Fibroblast of skin of scalp (primary cell): Measurements from ENCODE around the gene OR5AC2. TPM values are rescaled to one million over a fixed set of nuclear protein-coding genes. Genes with fewer than 3 reads are reported as not detected.
A peak's percentile ranks its signal among the peaks of the same experiment; 100 is the strongest.

Experiments
- DNase-seq: peaks from one replicate; pipeline ENCODE4 v3.0.0-alpha.2; 2013
- polyA plus RNA-seq, 2 experiments: library from polyadenylated mRNA; unstranded; fragments of 120-200 nt; gene quantifications; one replicate each; pipeline ENCODE4 v1.2.1, GENCODE V29; 2013; ENCODE audit not compliant: insufficient read length in 2 of 2

The OR5AC2 gene
- not detected for polyA plus RNA-seq (2013, experiment 1 of 2; ENCODE audit: insufficient read length)
- polyA plus RNA-seq (2013, experiment 2 of 2; ENCODE audit: insufficient read length), result not detected

- no peak for DNase-seq
Measured at GRCh38 chr3:98086873-98087272, at the start of gene OR5AC2. OR5AC2 (plus strand) TSS chr3:98087173; CDS start chr3:98087173, 0 bp downstream.

DNA sequence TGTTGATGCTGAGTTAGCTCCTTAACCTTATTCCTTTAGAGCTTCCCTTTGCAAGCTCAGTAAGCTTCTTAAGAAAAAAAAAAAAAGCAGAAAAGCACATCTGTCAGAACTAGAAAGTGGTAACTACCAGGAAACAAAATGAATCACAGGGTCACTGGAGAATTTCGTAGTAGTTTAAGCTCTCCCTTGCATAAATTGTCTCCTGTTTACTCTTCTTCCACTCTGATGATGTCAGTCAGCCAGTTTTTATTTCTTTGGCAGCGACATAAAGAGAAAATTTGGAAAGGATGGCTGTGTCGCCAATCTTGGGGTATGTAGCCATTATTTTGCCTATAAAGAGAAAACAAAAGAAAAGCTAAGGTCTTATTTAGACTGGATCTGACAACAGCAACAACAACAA, 48.7 kb upstream of the OR5AC2 start:
- no peak for DNase-seq

GRCh38 chr3:98038876-98039275, 48.1 kb upstream of the OR5AC2 start:
- DNase-seq, result no peak

DNA sequence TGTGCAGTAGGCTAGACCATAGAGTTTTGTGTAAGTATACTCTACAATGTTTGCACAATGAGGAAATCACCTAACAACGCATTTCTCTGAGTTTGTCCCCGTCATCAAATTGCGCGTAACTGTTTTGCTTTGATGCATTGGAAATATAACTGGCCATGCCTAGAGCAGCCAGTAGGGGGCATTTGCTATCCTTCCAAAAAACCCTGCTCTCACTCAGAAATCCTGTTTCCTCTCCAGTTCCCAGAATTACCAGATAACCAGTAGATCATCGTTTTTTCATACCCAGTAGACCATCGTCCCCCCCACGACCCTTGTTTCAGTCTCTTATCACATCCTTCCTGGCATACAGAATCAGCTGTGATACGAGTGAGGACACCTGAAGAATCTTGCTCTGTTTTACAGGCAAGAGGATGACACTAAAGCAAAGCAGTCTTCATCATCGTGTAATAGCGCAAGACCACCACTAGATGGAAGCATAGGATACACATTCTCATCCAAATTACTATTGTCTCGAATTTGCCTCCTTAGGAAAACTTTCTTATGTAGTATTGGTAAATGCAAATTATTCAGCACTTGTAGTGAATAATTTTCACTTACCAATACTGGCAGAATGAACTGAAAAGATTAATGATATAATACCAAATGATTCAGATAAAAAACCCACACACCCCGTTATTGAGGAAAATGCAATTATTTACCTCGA, 47.5 kb upstream of the OR5AC2 start:
- peak; percentile 81 for DNase-seq

GRCh38 chr3:98041350-98041749, 45.6 kb upstream of the OR5AC2 start:
- DNase-seq, result no peak

GRCh38 chr3:98048586-98048985, 38.4 kb upstream of the OR5AC2 start:
- no peak for DNase-seq

DNA sequence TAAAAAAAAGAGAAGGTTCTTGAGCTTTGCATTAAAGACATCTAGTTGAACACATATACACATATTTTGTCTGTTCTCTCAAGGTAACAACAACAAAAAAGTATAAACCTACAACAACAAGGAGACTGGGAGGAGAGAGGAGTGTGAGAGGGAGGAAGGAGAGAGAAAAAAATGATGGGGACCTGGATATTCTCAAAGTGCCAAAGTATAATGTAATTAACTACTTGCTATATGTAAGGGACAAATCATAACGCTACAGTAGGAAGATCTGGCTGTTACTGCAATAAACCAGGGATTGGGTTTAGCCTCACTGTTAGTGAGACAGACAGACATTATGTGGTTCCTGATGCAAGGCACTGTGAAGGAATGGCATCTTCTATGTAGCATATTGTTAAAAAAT, 37.7 kb upstream of the OR5AC2 start:
- no peak for DNase-seq

GRCh38 chr3:98056035-98056434, 30.9 kb upstream of the OR5AC2 start:
- no peak for DNase-seq

GRCh38 chr3:98057631-98058030, 29.3 kb upstream of the OR5AC2 start:
- DNase-seq, result no peak

DNA sequence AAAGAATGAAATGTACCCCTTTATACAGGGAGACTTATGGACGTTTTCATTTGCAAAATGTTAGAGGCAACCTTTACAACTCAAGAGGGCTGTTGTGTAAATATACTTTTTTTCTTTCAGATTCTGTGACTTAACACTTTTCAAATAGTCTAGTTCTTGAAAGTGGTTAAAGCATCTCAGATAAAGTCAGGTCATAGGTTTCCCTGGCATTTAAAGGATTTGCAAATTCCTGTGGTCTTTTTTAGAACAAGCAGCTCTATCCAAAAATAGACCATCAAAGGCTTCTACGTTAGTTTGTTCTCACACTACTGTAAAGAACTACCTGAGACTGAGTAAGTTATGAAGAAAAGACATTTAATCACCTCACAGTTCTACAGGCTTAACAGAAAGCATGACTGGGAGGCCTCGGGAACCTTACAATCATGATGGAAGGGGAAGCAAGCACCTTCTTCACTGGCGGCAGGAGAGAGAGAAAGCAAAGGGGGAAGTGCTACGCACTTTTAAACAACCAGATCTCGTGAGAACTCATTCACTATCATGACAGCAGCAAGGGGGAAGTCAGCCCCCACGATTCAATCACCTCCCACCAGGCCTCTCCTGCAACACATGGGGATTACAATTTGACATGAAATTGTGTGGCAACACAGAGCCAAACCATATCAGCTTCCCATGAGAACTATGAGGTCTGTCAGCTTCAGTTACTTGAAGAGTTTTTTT, 28.6 kb upstream of the OR5AC2 start:
- no peak for DNase-seq

DNA sequence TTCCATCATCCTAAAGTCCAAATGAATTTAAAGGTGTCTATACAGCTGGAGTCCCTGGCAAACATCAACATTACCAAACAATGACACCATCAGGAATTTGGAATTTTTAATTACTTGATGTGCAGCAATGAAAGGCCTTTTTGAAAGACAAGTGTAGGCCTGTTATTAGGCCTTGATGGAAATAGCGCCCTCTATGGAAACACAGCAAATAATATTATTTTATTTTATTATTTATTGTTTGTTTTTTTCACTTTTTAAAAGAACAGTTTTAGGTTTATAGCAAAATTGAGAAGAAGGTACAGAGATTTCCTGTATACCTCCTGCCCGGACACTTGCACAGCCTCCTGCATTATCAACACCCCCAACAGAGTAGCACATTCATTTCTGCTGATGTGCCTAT, 18.1 kb upstream of the OR5AC2 start:
- DNase-seq, result no peak

GRCh38 chr3:98070840-98071239, 16.1 kb upstream of the OR5AC2 start:
- no peak for DNase-seq

DNA sequence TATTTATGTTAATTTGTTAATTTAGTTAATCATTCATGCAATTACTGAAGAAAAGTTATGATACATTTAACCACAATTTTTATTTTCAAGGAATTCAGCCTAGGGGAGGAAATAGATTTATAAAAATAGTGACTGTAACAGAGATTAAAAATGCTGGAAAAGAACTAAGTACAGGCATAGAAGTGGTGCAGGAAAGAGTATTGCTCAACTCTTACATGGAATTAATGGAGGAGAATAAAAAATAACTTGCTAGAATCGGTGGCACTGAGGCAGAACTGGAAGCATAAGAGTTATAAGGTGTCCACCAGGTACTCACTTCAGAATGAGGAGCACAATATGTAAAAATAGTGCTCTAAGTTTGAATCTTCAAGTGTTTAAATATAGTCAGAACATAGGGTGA, 13.5 kb upstream of the OR5AC2 start:
- no peak for DNase-seq

DNA sequence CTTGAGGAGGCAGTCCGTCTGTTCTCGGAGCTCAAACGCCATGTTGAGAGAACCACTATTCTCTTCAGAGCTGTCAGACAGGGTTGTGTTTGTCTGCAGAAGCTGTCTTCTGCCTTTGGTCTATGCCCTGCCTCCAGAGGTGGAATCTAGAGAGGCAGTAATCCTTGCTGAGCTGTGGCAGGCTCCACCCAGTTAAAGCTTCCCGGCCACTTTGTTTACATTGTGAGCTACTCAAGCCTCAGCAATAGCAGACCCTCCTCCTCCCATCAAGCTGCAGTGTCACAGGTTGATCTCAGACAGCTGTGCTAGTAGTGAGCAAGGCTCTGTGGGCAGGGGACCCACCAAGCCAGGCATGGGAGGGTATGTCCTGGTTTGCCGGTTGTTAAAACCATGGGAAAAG, 8.9 kb downstream of the OR5AC2 start:
- no peak for DNase-seq

DNA sequence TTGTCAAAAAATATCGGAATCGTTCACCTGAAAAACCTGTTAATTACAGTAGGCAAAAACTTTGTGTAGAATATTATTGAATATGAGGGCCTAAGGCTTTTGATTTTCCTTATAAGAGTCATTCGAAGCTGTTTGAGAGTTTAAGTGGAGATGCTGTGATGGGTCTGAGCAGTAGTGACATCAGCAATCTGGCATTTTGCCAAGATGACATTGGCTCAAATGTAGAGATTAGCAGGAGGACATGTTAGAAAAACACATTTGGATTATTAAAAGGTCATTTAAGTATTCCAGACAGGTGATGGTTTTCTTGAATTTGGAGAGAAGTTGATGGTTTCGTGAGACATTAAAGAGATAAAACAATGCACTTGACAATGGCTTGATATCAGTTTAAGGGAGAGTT, 12.9 kb downstream of the OR5AC2 start:
- DNase-seq, result no peak

GRCh38 chr3:98108162-98108561, 21.2 kb downstream of the OR5AC2 start:
- no peak for DNase-seq

- no peak for DNase-seq
Measured at GRCh38 chr3:98109807-98110549, 23.0 kb downstream of the OR5AC2 start.

GRCh38 chr3:98110550-98110908, 23.6 kb downstream of the OR5AC2 start:
- DNase-seq, result no peak

GRCh38 chr3:98114264-98114663, 27.3 kb downstream of the OR5AC2 start:
- no peak for DNase-seq

DNA sequence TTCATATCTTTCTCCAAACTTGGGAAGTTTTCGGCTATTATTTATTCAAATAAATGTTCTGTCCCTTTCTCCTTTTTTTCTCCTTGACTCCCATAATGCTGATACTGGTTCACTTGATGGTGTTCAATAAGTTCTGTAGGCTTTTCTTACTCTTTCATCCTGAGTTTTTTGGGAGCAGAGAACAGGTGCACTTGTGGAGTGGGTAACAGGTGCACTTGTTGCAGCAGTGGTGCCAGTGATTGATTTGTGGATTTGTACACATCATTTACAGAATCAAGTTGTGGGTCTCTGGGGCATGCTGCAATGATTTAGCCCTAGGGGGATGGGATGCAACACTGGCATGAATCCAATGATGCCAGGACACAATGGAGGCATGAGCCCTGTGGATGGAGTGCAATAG, 28.7 kb downstream of the OR5AC2 start:
- DNase-seq, result no peak

DNA sequence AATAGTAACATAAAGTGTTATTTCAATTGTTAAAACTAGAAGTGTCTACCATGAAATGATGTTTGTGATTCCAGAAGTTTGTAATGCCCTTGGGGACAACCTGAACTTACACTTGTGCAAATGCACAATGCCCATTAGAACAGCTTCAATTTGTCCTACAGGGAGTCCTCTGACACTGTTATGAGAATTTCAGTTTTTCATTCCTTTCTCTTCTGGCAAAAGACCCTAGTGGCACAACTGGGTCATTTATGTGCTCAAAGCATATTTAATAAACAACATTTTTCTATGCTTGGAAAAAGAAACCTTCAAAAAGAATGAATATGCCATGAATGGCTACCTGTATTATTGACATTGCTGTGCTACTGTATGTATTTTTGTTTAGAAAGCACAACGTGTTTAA, 43.4 kb downstream of the OR5AC2 start, which contains the start of gene OR5H1:
TSS of gene OR5H1 (plus strand) at position 301 of the 400 bp plus-strand sequence. CDS start 1,977 bp downstream, outside the sequence.
- no peak for DNase-seq

DNA sequence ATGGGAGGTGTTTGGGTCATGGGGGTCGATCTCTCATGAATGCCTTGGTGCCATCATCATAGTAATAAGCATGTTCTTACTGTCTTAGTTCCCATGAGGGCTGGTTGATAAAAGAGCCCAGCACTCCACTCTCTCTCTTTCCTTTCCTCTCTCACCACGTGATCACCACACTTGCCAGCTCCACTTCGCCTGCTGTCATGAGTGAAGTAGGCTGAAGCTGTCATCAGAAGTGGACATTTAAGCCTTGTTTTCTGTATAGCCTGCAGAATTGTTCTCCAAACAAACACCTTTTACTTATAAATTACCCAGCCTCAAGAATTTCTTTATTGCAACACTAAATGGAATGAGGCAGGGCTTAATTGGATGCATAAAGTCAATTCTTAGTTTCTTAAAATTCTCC, 49.7 kb downstream of the OR5AC2 start:
- DNase-seq, result no peak
